IMR-90 (cell line): ENCODE data around the gene GNG12. TPM values are rescaled to one million over a fixed set of nuclear protein-coding genes. Genes with fewer than 3 reads are reported as not detected.

Source experiments
- ATAC-seq: fragments of 200-7000 bp; cut with Tn5 transposase; 2 replicates; pipeline ENCODE4 v1.9.1; 2020; ENCODE audit warnings: low read depth, mild to moderate bottlenecking, moderate library complexity
- BruUV-seq: library from RNA; stranded (reverse); fragments of 400-500 nt; replicated peaks from 2 replicates; lab custom pipeline; 2021; lab: Mats Ljungman, UMichigan
- CTCF ChIA-PET: fragments of 300-600 bp; formaldehyde crosslinking; extraction: SDS; loops from one replicate; lab custom pipeline; 2021; ENCODE audit warnings: antibody characterized with exemption; lab: Yijun Ruan, JAX
- POLR2A ChIA-PET: fragments of 300-600 bp; sonication (Branson Sonifier 250); formaldehyde crosslinking; loops from one replicate; lab custom pipeline; 2022; ENCODE audit warnings: antibody characterized with exemption; ENCODE audit not compliant: unreplicated experiment; lab: Charles Lee
- DNase-seq: peaks from one replicate; pipeline ENCODE4 v3.0.0; 2013
- H2AFZ ChIP-seq: replicated peaks from 2 replicates; pipeline ENCODE3; 2013; ENCODE audit warnings: low read length, mild to moderate bottlenecking; ENCODE audit not compliant: poor library complexity
- H2AK5ac ChIP-seq: 2 replicates; pipeline ENCODE4 v1.6.1; 2013; ENCODE audit warnings: low read depth, low read length, inconsistent platforms
- H2AK9ac ChIP-seq: replicated peaks from 2 replicates; pipeline ENCODE3; 2013; ENCODE audit warnings: mild to moderate bottlenecking, low read depth, low read length, moderate library complexity; ENCODE audit not compliant: poor library complexity
- H2BK120ac ChIP-seq: 2 replicates; pipeline ENCODE4 v1.6.1; 2013; ENCODE audit warnings: low read depth, low read length, inconsistent platforms
- H2BK15ac ChIP-seq: 3 replicates; pipeline ENCODE4 v1.6.1; 2013; ENCODE audit warnings: low read depth, low read length, inconsistent platforms
- H2BK20ac ChIP-seq: 2 replicates; pipeline ENCODE4 v1.6.1; 2013; ENCODE audit warnings: low read depth, mild to moderate bottlenecking, inconsistent platforms, low read length, moderate library complexity
- H2BK5ac ChIP-seq: 2 replicates; pipeline ENCODE4 v1.6.1; 2013; ENCODE audit warnings: mild to moderate bottlenecking, low read depth, low read length, inconsistent platforms; ENCODE audit not compliant: poor library complexity, severe bottlenecking
- H3K14ac ChIP-seq: replicated peaks from 2 replicates; pipeline ENCODE4 v1.6.1; 2013; ENCODE audit warnings: low read depth, low read length, inconsistent platforms
- H3K18ac ChIP-seq: 2 replicates; pipeline ENCODE4 v1.6.1; 2013; ENCODE audit warnings: low read depth, low read length, control low read depth
- H3K23ac ChIP-seq: 2 replicates; pipeline ENCODE4 v1.6.1; 2013; ENCODE audit warnings: low read depth, low read length, inconsistent platforms
- H3K27ac ChIP-seq: 2 replicates; pipeline ENCODE4 v1.5.1; 2013; ENCODE audit warnings: mild to moderate bottlenecking, control low read depth, low read length; ENCODE audit not compliant: insufficient read depth
- H3K27me3 ChIP-seq: 2 replicates; pipeline ENCODE4 v1.6.1; 2013; ENCODE audit warnings: low read length; ENCODE audit not compliant: control insufficient read depth, insufficient read depth
- H3K36me3 ChIP-seq: 2 replicates; pipeline ENCODE4 v1.6.1; 2013; ENCODE audit warnings: low read length, mixed read lengths; ENCODE audit not compliant: control insufficient read depth, insufficient read depth
- H3K4ac ChIP-seq: 2 replicates; pipeline ENCODE4 v1.6.1; 2013; ENCODE audit warnings: low read depth, low read length, inconsistent platforms
- H3K4me1 ChIP-seq: 2 replicates; pipeline ENCODE4 v1.6.1; 2013; ENCODE audit warnings: low read length, mixed read lengths; ENCODE audit not compliant: control insufficient read depth, insufficient read depth
- H3K4me2 ChIP-seq: 2 replicates; pipeline ENCODE4 v1.6.1; 2013; ENCODE audit warnings: low read depth, mild to moderate bottlenecking, control low read depth, low read length, moderate library complexity
- H3K4me3 ChIP-seq: 2 replicates; pipeline ENCODE4 v1.5.1; 2013; ENCODE audit warnings: low read depth, mild to moderate bottlenecking, control low read depth, low read length, moderate library complexity; ENCODE audit not compliant: insufficient read depth
- H3K56ac ChIP-seq: 2 replicates; pipeline ENCODE4 v1.6.1; 2013; ENCODE audit warnings: low read length, inconsistent platforms; ENCODE audit not compliant: insufficient read depth; ENCODE audit errors: extremely low read depth
- H3K79me1 ChIP-seq, 2 experiments: 2 replicates each; pipeline ENCODE4 v1.6.1; 2013; ENCODE audit warnings: low read length in 2 of 2, inconsistent platforms in 1 of 2, low read depth in 1 of 2
- H3K9ac ChIP-seq: 2 replicates; pipeline ENCODE4 v1.6.1; 2013; ENCODE audit warnings: low read depth, low read length, control low read depth
- H3K9me1 ChIP-seq: 2 replicates; pipeline ENCODE4 v1.6.1; 2013; ENCODE audit warnings: low read length, inconsistent platforms; ENCODE audit not compliant: insufficient read depth
- H3K9me3 ChIP-seq: 2 replicates; pipeline ENCODE4 v1.6.1; 2013; ENCODE audit warnings: low read length; ENCODE audit not compliant: control insufficient read depth, insufficient read depth
- H4K20me1 ChIP-seq: 2 replicates; pipeline ENCODE4 v1.6.1; 2013; ENCODE audit warnings: low read length, inconsistent platforms; ENCODE audit not compliant: insufficient read depth
- H4K5ac ChIP-seq: 2 replicates; pipeline ENCODE4 v1.6.1; 2013; ENCODE audit warnings: mild to moderate bottlenecking, low read depth, low read length, control low read depth
- H4K8ac ChIP-seq, 2 experiments: 2 replicates each; pipeline ENCODE4 v1.6.1; 2013; ENCODE audit warnings: low read depth in 2 of 2, low read length in 2 of 2, control low read depth in 1 of 2, inconsistent platforms in 1 of 2
- H4K91ac ChIP-seq: 2 replicates; pipeline ENCODE4 v1.6.1; 2013; ENCODE audit warnings: low read depth, low read length, inconsistent platforms; ENCODE audit not compliant: insufficient read depth
- BHLHE40 ChIP-seq: fragments of 150-350 bp; IDR thresholded peaks from 2 replicates; pipeline ENCODE4 v1.6.1; 2016; ENCODE audit warnings: mild to moderate bottlenecking, low read depth, low read length
- CEBPB ChIP-seq: IDR thresholded peaks from 2 replicates; pipeline ENCODE4 v1.6.1; 2012; ENCODE audit warnings: low read depth, low read length, improper control_type of control experiment
- FOS ChIP-seq: fragments of 150-350 bp; IDR thresholded peaks from 2 replicates; pipeline ENCODE4 v1.6.1; 2016; ENCODE audit warnings: low read depth, low read length
- MXI1 ChIP-seq: IDR thresholded peaks from 2 replicates; pipeline ENCODE4 v1.6.1; 2012; ENCODE audit warnings: low read depth, mild to moderate bottlenecking, low read length, moderate library complexity, borderline replicate concordance
- NFE2L2 ChIP-seq: fragments of 150-350 bp; IDR thresholded peaks from 2 replicates; pipeline ENCODE4 v1.6.1; 2016; ENCODE audit warnings: low read depth, mild to moderate bottlenecking, low read length
- POLR2A ChIP-seq: IDR thresholded peaks from 2 replicates; pipeline ENCODE4 v1.6.1; 2012; ENCODE audit warnings: mild to moderate bottlenecking, low read depth, low read length
- RAD21 ChIP-seq: IDR thresholded peaks from 2 replicates; pipeline ENCODE4 v1.6.1; 2012; ENCODE audit warnings: low read length, improper control_type of control experiment
- RCOR1 ChIP-seq: IDR thresholded peaks from 2 replicates; pipeline ENCODE4 v1.6.1; 2012; ENCODE audit warnings: mild to moderate bottlenecking, low read length, improper control_type of control experiment; ENCODE audit not compliant: insufficient replicate concordance
- WGBS, 2 experiments: methylation state at CpG; one replicate each; pipeline versions ENCODE4 v1.1.5 to v1.1.7; 2013; ENCODE audit warnings: missing lambda C conversion rate in 2 of 2; ENCODE audit not compliant: insufficient read length in 1 of 2; ENCODE audit errors: extremely low coverage in 2 of 2; 5-methylcytosine and 5-hydroxymethylcytosine counted together
- dilution Hi-C: fragments of 300-500 bp; cut with HindIII; formaldehyde crosslinking; loops from one replicate; pipeline ENCODE4 v1.14.3; 2018; ENCODE audit warnings: low sequenced_read_pairs; ENCODE audit not compliant: unreplicated experiment
- in situ Hi-C: fragments of 300-500 bp; cut with MboI; formaldehyde crosslinking; loops from 3 replicates; pipeline ENCODE4 v1.14.3; 2019; ENCODE audit warnings: low sequenced_read_pairs, inconsistent platforms, mixed read lengths
- intact Hi-C: fragments of 100-400 bp; cut with micrococcal nuclease; formaldehyde crosslinking; loops from 2 replicates; pipeline ENCODE4 v1.10.0; 2022
- polyA plus RNA-seq, 3 experiments: library from polyadenylated mRNA; depleted of rRNA; stranded (reverse); fragments of >200 nt; gene quantifications; 2 replicates each; pipeline ENCODE4 v1.2.3, GENCODE V29; 2012; ENCODE audit warnings: low replicate concordance in 1 of 3
- total RNA-seq: library from RNA; depleted of rRNA; stranded (reverse); fragments of >200 nt; gene quantifications from 2 replicates; pipeline ENCODE4 v1.2.3, GENCODE V29; 2012
- TF ChIP-seq, protein P1 (sequence below): fragments of 150-350 bp; IDR thresholded peaks from 2 replicates; pipeline ENCODE4 v1.6.1; 2016; ENCODE audit warnings: low read depth, mild to moderate bottlenecking, low read length, moderate library complexity, borderline replicate concordance
- TF ChIP-seq, protein P2 (sequence below): fragments of 150-350 bp; IDR thresholded peaks from 2 replicates; pipeline ENCODE4 v1.6.1; 2017; ENCODE audit warnings: mild to moderate bottlenecking, antibody characterized with exemption, low read length, low read depth

The GNG12 gene
- total and polyA plus RNA-seq, 2 of the 4 experiments (the other 2 are of a cell fraction), result 92.3 to 132 TPM

DNA sequence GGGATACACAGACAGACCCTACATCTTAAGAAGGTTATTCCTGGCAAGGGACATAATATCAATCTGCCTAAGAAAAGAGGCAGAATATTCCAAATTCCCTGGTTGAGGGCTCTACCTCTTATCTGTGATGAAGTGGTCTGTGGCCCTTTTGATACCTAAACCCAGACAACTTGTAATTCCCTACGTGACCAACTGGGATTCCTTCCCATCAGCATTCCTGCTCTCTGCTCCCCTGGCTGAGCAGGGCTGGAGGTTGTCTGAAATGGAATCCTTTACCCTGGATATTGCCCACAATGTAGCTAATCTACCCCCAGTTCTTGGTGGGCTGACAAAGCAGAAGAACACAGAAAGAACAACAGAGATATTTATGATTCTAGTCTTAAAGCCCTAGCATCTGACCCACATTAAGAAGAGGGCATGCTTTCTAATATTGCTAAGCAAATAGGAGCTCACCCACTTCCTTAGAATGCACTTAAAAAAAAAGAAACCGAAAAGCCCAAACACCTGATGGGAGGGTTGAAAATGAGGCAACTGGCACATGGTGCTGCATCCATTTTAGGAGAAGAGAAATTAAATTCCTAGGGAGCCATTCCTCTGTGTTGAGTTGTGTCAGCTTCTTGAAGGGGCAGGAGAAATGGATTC, 111.5 kb downstream of the GNG12 start (continued):
- no peak for TF ChIP-seq POLR2A

DNA sequence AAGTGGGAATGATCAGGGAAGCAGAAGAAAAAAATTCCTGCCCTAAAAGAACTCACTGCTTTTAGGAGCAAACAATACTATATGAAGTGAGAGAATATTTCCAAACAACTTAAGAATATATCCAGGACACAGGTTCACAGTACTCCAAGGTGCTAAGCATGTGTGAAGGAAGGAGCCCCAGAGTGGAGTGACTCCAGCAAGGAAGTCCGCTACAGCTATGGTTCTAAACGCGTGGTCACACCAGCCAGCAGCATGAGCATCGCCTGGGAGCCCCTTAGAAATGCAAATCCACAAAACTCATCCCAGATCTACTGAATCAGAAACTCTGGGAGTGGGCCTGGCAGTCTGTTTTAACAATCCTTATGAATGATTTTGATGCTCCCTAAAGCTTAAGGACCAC, 112.2 kb downstream of the GNG12 start:
- H3K9ac ChIP-seq, result no peak overlapping the region
- no peaks in the 10 kb centered on the region for H3K36me3 ChIP-seq
- H3K56ac ChIP-seq, result no peak overlapping the region
- H3K18ac ChIP-seq, result no peak overlapping the region
- intact Hi-C loops, result no loop called here
- H3K79me1 ChIP-seq, result peaks cover 42 to 85% of the 10 kb centered on the region in 2 experiments
- H4K8ac ChIP-seq, result no peak overlapping the region
- dilution Hi-C loops, result no loop called here
- ATAC-seq (no peak), DNase-seq (no peak)
- in situ Hi-C loops, result no loop called here
- BruUV-seq, result no TSS peak
- no CpG with 5 or more reads among the region's 4 CpGs for WGBS, 2 experiments
- no peak overlapping the region for H2AFZ ChIP-seq
- H2BK20ac ChIP-seq, result no peak overlapping the region
- no peak overlapping the region for H3K4me3 ChIP-seq
- H3K4me2 ChIP-seq, result no peak overlapping the region
- no peak overlapping the region for H2AK5ac ChIP-seq
- H3K4me1 ChIP-seq, result peaks cover 20% of the 10 kb centered on the region
- ChIA-PET POLR2A (no interaction called here), CTCF (interaction anchor here (0.6 to 0.9 kb wide), 2 partner anchors 49 to 188 kb away, joined by 3 read pairs; no protein-coding TSS in a partner anchor)
- H4K5ac ChIP-seq, result no peak overlapping the region
- no peak overlapping the region for H2AK9ac ChIP-seq
- no peak overlapping the region for H2BK120ac ChIP-seq
- no peak overlapping the region for H4K91ac ChIP-seq
- peaks cover 21% of the 10 kb centered on the region; the same call in 1 of the 2 replicates for H4K20me1 ChIP-seq
- no peak overlapping the region for H3K14ac ChIP-seq
- no peak overlapping the region for H2BK15ac ChIP-seq
- no peak overlapping the region for H3K4ac ChIP-seq
- no peak overlapping the region for H3K27ac ChIP-seq
- no peaks in the 10 kb centered on the region for H3K9me3 ChIP-seq
- H3K9me1 ChIP-seq, result peaks cover 29% of the 10 kb centered on the region
- no peak overlapping the region for H3K23ac ChIP-seq
- no peak overlapping the region for H2BK5ac ChIP-seq
- TF ChIP-seq, protein P1, sequence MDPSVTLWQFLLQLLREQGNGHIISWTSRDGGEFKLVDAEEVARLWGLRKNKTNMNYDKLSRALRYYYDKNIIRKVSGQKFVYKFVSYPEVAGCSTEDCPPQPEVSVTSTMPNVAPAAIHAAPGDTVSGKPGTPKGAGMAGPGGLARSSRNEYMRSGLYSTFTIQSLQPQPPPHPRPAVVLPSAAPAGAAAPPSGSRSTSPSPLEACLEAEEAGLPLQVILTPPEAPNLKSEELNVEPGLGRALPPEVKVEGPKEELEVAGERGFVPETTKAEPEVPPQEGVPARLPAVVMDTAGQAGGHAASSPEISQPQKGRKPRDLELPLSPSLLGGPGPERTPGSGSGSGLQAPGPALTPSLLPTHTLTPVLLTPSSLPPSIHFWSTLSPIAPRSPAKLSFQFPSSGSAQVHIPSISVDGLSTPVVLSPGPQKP, result no peak
- no peak for TF ChIP-seq RCOR1
- no peak for TF ChIP-seq MXI1
- TF ChIP-seq NFE2L2, result no peak
- no peak for TF ChIP-seq CEBPB
- TF ChIP-seq BHLHE40, result no peak
- TF ChIP-seq, protein P2, sequence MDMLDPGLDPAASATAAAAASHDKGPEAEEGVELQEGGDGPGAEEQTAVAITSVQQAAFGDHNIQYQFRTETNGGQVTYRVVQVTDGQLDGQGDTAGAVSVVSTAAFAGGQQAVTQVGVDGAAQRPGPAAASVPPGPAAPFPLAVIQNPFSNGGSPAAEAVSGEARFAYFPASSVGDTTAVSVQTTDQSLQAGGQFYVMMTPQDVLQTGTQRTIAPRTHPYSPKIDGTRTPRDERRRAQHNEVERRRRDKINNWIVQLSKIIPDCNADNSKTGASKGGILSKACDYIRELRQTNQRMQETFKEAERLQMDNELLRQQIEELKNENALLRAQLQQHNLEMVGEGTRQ, result no peak
- no peak for TF ChIP-seq RAD21
- no peak for TF ChIP-seq FOS
- no peak for TF ChIP-seq POLR2A
- no peaks in the 10 kb centered on the region for H3K27me3 ChIP-seq
